ENCODE measurements around the gene FAM131B.

FAM131B gene

DNA sequence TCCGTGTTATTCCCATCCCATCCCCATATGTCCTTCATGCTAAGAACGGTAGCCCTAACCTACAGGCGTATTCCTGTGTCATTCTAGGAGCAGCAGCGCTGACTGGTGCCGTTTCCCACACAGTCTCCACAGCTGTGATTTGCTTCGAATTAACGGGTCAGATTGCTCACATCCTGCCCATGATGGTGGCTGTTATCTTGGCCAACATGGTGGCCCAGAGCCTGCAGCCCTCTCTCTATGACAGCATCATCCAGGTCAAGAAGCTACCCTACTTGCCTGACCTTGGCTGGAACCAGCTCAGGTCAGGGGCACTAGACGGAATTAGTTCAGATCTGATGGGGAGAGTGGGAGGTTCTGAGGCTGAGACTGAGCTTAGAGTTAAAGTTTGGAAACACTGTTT lies 20.7 kb downstream of the FAM131B start:
- no peaks in the 10 kb centered on the region for H3K27me3 ChIP-seq (ENCODE audit: insufficient read depth, low read depth, severe bottlenecking)
- TF ChIP-seq, protein P1, sequence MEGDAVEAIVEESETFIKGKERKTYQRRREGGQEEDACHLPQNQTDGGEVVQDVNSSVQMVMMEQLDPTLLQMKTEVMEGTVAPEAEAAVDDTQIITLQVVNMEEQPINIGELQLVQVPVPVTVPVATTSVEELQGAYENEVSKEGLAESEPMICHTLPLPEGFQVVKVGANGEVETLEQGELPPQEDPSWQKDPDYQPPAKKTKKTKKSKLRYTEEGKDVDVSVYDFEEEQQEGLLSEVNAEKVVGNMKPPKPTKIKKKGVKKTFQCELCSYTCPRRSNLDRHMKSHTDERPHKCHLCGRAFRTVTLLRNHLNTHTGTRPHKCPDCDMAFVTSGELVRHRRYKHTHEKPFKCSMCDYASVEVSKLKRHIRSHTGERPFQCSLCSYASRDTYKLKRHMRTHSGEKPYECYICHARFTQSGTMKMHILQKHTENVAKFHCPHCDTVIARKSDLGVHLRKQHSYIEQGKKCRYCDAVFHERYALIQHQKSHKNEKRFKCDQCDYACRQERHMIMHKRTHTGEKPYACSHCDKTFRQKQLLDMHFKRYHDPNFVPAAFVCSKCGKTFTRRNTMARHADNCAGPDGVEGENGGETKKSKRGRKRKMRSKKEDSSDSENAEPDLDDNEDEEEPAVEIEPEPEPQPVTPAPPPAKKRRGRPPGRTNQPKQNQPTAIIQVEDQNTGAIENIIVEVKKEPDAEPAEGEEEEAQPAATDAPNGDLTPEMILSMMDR (IDR thresholded peaks at IDR 0.05; ENCODE audit: low read depth, low read length), result no peak
- H3K4me3 ChIP-seq (ENCODE audit: low read depth, low read length), result no peak overlapping the region
- DNase-seq, result no peak
- H3K36me3 ChIP-seq, result no peaks in the 10 kb centered on the region
- no peak overlapping the region for H3K27ac ChIP-seq
- no peaks in the 10 kb centered on the region for H3K9me3 ChIP-seq (ENCODE audit: severe bottlenecking)

DNA sequence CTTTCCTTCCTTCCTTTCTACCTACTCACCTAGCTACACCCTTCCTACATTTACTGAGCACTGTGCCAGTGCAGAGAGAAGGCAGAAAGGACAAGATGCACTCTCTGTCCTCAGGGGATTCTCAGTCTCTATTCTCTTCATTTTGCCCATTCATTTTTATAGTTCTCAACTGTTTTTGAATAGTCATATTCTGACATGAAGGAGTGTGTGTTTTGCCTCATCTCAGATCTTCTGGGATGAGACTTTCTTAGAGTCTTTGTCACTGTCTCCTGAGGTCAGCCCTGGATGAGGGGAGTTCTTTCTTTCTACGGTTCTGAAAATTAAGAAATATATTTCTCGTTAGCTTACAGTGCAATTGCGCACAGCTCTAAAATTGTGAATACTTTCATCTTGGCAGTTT lies 25.3 kb downstream of the FAM131B start:
- TF ChIP-seq, protein P1 (IDR thresholded peaks at IDR 0.05; ENCODE audit: low read depth, low read length), result no peak

DNA sequence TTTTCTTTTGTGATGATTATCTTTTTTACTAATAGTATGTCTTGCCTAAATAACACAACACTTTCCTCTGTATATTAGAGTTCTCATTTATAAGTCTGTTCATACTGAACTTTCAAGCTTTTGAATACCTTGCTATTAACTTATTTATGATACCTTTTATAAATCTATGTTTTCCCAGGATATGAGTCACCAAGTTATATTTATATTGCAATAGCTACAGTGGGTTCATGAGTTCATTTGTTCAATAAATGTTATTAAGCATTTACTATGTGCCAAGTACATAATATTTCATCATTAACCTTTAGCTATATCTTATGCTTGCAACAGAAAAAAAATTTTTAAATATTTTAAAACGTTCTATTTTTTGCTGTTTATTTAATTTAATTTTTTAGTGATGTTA lies 28.3 kb downstream of the FAM131B start:
- Histone ChIP-seq H3K27ac (no peak overlapping the region), H3K9me3 (ENCODE audit: severe bottlenecking) (no peaks in the 10 kb centered on the region), H3K36me3 (no peaks in the 10 kb centered on the region), H3K27me3 (ENCODE audit: insufficient read depth, low read depth, severe bottlenecking) (no peaks in the 10 kb centered on the region), H3K4me3 (ENCODE audit: low read depth, low read length) (no peak overlapping the region)
- TF ChIP-seq, protein P1 (IDR thresholded peaks at IDR 0.05; ENCODE audit: low read depth, low read length), result no peak
- no peak for DNase-seq

More for the DNA sequence above, 25.3 kb downstream of the FAM131B start:
- no peak overlapping the region for H3K27ac ChIP-seq
- no peaks in the 10 kb centered on the region for H3K36me3 ChIP-seq
- no peaks in the 10 kb centered on the region for H3K27me3 ChIP-seq (ENCODE audit: insufficient read depth, low read depth, severe bottlenecking)
- H3K9me3 ChIP-seq (ENCODE audit: severe bottlenecking), result no peaks in the 10 kb centered on the region
- no peak for DNase-seq
- H3K4me3 ChIP-seq (ENCODE audit: low read depth, low read length), result no peak overlapping the region

DNA sequence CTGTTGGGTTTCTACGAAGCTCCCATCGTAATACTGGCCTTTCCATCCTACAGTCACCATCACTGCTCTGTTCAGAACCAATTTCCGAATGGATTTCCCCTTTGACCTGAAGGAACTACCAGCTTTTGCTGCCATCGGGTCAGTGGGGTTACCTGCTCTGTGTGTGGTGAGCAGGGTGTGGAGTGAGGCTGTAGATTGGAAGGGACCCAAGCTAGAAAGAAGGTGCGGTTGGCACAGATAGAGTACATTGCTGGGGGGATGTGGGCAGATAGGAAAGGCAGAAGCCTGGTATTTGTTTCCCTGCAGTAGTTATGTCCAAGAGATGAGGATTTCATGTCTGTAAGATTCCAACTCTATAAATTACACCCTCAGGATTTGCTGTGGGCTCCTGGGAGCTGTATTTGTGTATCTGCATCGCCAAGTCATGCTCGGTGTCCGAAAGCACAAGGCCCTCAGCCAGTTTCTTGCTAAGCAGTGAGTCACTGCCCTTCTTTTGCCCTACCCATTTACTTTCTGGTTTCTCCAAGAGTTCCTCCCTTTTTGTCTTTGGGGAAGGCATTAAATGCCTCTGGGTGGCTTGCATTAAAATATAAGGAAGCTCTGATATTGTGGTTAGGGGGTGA lies 31.2 kb downstream of the FAM131B start:
- Histone ChIP-seq H3K27me3 (ENCODE audit: insufficient read depth, low read depth, severe bottlenecking) (no peaks in the 10 kb centered on the region), H3K4me3 (ENCODE audit: low read depth, low read length) (no peak overlapping the region), H3K27ac (no peak overlapping the region), H3K9me3 (ENCODE audit: severe bottlenecking) (no peaks in the 10 kb centered on the region), H3K36me3 (no peaks in the 10 kb centered on the region)
- TF ChIP-seq, protein P1 (IDR thresholded peaks at IDR 0.05; ENCODE audit: low read depth, low read length), result no peak
- no peak for DNase-seq

DNA sequence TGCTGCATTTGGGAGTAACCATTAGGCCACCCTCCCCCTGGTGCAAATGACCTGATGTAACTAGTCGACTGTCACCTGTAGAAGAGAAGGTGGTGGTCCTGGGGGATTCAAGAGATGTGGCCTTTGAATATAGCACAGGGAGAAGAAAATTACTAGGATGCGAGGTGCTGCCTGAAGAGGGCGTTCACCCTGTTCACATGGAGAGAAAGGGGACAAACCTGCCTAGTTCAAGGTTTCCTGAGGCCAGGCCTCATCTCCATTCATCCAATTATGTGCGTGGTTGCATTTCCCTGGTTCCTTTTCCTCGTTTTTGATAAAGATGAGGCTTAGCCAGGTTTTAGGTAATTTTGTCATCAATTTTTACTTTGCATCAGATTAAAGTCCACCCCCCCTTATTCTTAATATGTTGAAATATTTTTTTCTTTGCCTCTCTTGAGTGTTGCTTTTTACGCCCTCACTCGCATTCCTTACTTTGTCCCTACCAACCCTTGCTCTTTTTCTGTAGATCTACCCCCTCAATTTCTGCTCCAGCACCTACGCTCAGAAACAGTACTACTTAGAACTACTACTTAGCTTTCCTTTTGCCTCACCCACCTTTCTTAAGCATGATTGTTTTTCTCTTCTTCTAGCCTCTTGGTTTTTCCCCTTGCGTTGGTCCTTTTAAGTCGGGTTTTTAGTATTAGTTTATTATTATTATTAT lies 32.9 kb downstream of the FAM131B start:
- DNase-seq, result no peak
- H3K9me3 ChIP-seq (ENCODE audit: severe bottlenecking), result no peaks in the 10 kb centered on the region
- H3K36me3 ChIP-seq, result no peaks in the 10 kb centered on the region
- H3K4me3 ChIP-seq (ENCODE audit: low read depth, low read length), result no peak overlapping the region
- no peak overlapping the region for H3K27ac ChIP-seq
- H3K27me3 ChIP-seq (ENCODE audit: insufficient read depth, low read depth, severe bottlenecking), result no peaks in the 10 kb centered on the region
- TF ChIP-seq, protein P1 (IDR thresholded peaks at IDR 0.05; ENCODE audit: low read depth, low read length), result peak; percentile 30

Measured in WERI-Rb-1 (cell line).